ENCODE data around the gene MGMT.

DNA sequence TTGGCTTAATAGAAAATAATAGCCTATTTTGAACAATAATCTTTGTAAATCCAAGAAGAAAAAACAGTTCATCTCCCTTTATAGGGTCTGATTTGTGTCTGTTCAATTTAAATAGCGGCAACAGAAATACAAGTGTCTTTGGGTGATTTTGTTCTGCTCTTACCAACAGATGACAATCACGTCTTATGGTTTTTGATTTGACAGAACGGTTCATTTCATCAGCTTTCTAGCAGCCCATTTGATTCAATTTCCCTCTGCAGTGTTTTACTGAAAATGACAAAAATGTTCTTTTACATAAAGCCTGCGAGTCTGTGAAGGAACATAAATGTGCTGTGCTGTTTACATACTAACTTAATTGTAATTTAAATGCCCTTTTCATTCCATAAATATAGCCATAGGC is 180.5 kb downstream of the MGMT start:
- no peak for TF ChIP-seq POLR2A (IDR thresholded peaks at IDR 0.05; ENCODE audit: low read length)
- no peak for TF ChIP-seq GATA1 (IDR thresholded peaks at IDR 0.05; ENCODE audit: low read depth, low read length)

Data from erythroblast (primary cell).